Neuron (in vitro differentiated cells): ENCODE results near the gene UNCX.

Source experiments
- H2AFZ ChIP-seq: one replicate; pipeline ENCODE4 v1.6.1; 2013; ENCODE audit warnings: low read depth, mild to moderate bottlenecking, inconsistent platforms, low read length, moderate library complexity
- H3K27me3 ChIP-seq: one replicate; pipeline ENCODE4 v1.6.1; 2013; ENCODE audit warnings: low read length; ENCODE audit not compliant: insufficient read depth
- H3K36me3 ChIP-seq: one replicate; pipeline ENCODE4 v1.6.1; 2013; ENCODE audit warnings: low read length; ENCODE audit not compliant: insufficient read depth
- H3K4me1 ChIP-seq: one replicate; pipeline ENCODE4 v1.6.1; 2013; ENCODE audit warnings: low read length; ENCODE audit not compliant: insufficient read depth
- H3K4me3 ChIP-seq: 2 replicates; pipeline ENCODE4 v1.5.1; 2013; ENCODE audit warnings: mild to moderate bottlenecking, low read length, moderate library complexity
- H3K9me3 ChIP-seq: one replicate; pipeline ENCODE4 v1.6.1; 2013; ENCODE audit warnings: low read length

The UNCX gene

GRCh38 chr7:1238931-1239802, 6.5 kb downstream of the UNCX start:
- Histone ChIP-seq H2AFZ (no peak overlapping the region), H3K9me3 (no peaks in the 10 kb centered on the region), H3K4me1 (no peaks in the 10 kb centered on the region), H3K27me3 (peaks cover 93% of the 10 kb centered on the region), H3K36me3 (no peaks in the 10 kb centered on the region), H3K4me3 (no peak overlapping the region)

- no peak overlapping the region for H3K4me3 ChIP-seq
- H3K4me1 ChIP-seq: no peaks in the 10 kb centered on the region
- H2AFZ ChIP-seq: no peak overlapping the region
- H3K27me3 ChIP-seq: peaks cover 93% of the 10 kb centered on the region
- no peaks in the 10 kb centered on the region for H3K36me3 ChIP-seq
- H3K9me3 ChIP-seq: no peaks in the 10 kb centered on the region
These were observed 7.3 kb downstream of the UNCX start for GRCh38 chr7:1239803-1240516.

DNA sequence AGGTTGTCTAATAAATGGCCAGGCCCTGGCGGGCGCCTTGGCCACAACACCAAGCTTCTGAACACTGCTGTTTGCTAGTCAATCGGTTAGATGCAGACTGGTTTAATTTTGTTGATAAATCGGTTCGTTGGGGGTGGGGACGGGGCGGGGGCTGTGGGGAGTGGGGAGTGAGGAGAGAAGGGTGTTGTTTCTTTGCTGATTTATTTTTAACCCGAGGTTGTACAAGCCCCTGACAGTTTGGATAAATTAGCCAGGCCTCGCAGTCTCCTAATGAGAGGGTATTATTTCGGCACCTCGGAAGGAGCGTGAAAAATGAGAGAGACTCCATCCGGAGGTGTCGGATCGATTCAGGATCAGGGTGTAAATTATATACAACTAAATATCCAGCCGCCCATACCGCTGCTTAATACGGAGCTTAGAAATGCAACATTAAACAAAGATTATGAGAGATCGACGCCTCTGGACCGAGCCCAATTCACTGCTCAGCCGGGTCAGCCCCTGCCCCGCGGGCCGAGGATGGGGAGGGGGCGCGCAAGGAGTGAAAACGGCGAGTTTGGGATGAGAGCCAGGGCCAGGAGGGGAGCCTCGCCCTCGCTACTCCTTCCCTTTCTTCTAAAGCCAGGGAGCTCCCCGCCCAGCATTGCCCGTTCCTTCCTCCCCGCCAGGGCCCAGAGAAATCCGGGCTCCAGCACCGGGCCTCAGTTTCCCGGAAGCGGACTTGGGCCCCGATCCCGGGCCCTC, 8.0 kb downstream of the UNCX start:
- Histone ChIP-seq H3K9me3 (no peaks in the 10 kb centered on the region), H2AFZ (no peak overlapping the region), H3K36me3 (no peaks in the 10 kb centered on the region), H3K4me3 (no peak overlapping the region), H3K27me3 (peaks cover 93% of the 10 kb centered on the region), H3K4me1 (no peaks in the 10 kb centered on the region)

DNA sequence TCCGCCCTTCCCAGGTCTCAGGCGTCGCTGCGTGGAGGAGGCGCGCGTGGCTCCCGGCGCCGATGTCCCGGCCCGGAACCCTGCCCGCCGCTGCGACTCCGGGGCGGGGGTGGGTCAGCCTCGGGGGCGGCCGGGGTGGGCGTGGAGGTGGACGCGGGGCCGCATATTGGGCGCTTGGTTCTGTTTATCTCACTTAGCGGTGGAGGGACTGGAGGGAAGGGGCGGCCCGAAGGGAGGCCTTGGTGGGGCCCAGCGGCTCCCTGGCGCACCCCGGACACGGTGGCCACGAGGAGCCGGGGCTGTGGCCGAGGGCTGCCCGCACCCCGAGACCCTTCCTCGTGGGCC, 8.6 kb downstream of the UNCX start:
- Histone ChIP-seq H3K4me1 (no peaks in the 10 kb centered on the region), H3K27me3 (peaks cover 93% of the 10 kb centered on the region), H2AFZ (no peak overlapping the region), H3K36me3 (no peaks in the 10 kb centered on the region), H3K9me3 (no peaks in the 10 kb centered on the region), H3K4me3 (no peak overlapping the region)

DNA sequence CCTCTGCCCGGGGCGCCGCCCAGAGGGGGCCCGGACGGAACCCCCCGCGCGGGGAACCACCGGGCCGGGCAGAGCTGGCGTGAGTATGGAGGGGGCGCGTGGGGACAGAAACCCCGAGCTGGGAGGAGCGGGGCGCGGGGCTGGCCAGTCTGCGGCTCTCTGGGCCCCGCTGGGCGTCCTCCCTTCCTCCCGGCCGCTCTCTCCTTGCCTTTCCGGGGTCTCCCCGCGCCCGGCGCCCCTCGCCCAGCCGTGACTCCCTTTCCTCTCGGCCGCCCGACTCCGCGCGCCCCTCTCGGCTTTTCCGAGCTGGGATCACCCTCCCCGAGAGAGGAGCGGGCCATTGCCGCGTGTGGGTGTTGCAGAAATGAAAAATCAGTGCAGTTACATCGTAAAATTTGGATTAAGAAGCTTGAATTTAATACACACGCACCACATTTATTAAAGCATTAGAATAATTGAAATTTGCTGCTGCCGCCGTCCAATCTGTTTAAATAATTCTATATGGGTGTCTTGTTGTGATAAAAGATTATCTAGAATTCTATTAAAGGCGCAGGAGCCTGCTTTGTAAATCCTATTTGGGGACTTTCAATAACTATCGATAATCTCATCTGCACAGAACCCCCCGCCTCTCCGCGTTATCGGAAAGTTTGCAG, 9.1 kb downstream of the UNCX start:
- Histone ChIP-seq H3K4me1 (no peaks in the 10 kb centered on the region), H2AFZ (no peak overlapping the region), H3K27me3 (peaks cover 95% of the 10 kb centered on the region), H3K36me3 (no peaks in the 10 kb centered on the region), H3K9me3 (no peaks in the 10 kb centered on the region), H3K4me3 (no peak overlapping the region)

DNA sequence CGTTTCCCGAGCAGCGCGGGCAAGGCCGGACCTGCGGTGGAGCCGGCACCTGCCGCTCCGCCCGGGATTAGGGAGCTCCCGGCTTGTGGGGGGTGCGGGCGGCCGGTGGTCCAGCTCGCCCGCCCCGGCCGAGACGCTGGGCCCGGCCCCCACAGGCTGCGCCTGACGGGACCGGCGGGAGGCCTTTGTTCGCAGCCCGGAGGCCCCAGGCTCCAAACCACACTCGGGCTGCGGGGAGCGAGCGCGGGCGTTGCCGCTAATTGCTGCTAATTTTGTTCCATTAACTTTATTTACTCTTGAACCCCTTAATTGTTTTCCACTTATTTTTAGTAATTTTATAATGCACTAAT, 9.6 kb downstream of the UNCX start:
- H3K27me3 ChIP-seq: peaks cover 93% of the 10 kb centered on the region
- H3K9me3 ChIP-seq: no peaks in the 10 kb centered on the region
- H3K4me1 ChIP-seq: no peaks in the 10 kb centered on the region
- no peak overlapping the region for H3K4me3 ChIP-seq
- no peak overlapping the region for H2AFZ ChIP-seq
- H3K36me3 ChIP-seq: no peaks in the 10 kb centered on the region

DNA sequence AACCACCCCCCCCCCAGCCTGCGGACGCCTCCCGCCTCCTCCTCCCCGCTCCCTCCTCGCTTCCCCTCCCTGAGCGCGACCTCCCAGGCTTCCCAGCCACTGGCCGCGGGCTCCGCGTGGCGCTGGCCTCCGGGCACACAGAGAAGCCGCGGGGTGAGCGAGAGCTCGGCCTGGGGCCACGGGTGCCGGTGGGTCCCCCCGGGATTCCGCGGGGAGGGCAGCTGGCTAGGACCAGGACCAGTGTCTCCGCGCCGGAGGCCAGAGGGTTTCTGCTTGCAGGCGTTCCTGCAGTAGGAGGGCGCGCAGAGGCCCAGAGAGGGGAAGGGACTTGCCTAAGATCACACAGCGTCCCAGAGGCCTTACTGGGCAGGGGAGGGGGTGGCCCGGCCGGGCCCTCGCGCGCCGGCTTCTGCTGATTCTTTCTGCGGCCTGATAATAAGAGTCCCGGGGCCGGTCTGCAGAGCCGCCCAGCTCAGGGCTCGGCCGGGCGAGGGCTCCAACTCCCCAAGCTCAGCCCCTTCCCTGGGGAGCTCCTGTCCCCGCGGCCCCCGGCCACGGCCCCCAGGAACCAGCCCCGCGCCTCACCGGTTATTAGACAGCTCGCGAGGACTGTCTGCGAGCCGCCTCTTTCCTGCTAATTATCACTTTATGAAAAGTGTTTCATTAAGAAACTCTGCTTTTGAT, 10.1 kb downstream of the UNCX start:
- Histone ChIP-seq H3K9me3 (no peaks in the 10 kb centered on the region), H3K36me3 (no peaks in the 10 kb centered on the region), H3K4me1 (peaks cover 3% of the 10 kb centered on the region), H3K4me3 (no peak overlapping the region), H2AFZ (no peak overlapping the region), H3K27me3 (peaks cover 93% of the 10 kb centered on the region)

GRCh38 chr7:1243290-1243963, 10.8 kb downstream of the UNCX start:
- no peak overlapping the region for H3K4me3 ChIP-seq

DNA sequence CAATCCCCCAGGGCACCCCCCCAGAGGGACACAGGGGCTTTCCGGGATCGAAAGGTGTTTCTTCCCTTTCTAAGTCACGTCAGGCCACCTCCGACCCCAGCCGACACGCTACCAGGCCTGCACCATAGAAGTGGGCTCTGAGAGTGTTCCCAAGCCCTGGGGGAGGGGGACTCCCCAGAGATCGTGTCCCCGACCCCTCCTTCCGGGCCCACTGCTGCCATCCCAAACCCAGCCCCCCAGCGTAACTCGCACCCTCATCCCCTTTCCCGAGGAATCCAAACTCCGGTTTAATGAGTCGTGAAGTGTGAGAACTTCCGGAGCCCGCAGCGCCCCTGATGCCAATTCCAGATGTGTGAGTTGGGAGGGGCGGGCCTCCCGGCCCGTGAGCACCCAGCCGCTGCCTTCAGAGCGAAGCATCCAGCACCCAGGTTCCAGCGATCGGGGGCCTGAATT, 11.3 kb downstream of the UNCX start:
- H2AFZ ChIP-seq: no peak overlapping the region
- H3K4me1 ChIP-seq: peaks cover 13% of the 10 kb centered on the region
- H3K36me3 ChIP-seq: no peaks in the 10 kb centered on the region
- H3K4me3 ChIP-seq: no peak overlapping the region
- H3K27me3 ChIP-seq: peaks cover 92% of the 10 kb centered on the region
- H3K9me3 ChIP-seq: no peaks in the 10 kb centered on the region

More at GRCh38 chr7:1243290-1243963, 10.8 kb downstream of the UNCX start:
- Histone ChIP-seq H3K4me1 (peaks cover 7% of the 10 kb centered on the region), H3K36me3 (no peaks in the 10 kb centered on the region), H2AFZ (no peak overlapping the region), H3K27me3 (peaks cover 92% of the 10 kb centered on the region), H3K9me3 (no peaks in the 10 kb centered on the region)

DNA sequence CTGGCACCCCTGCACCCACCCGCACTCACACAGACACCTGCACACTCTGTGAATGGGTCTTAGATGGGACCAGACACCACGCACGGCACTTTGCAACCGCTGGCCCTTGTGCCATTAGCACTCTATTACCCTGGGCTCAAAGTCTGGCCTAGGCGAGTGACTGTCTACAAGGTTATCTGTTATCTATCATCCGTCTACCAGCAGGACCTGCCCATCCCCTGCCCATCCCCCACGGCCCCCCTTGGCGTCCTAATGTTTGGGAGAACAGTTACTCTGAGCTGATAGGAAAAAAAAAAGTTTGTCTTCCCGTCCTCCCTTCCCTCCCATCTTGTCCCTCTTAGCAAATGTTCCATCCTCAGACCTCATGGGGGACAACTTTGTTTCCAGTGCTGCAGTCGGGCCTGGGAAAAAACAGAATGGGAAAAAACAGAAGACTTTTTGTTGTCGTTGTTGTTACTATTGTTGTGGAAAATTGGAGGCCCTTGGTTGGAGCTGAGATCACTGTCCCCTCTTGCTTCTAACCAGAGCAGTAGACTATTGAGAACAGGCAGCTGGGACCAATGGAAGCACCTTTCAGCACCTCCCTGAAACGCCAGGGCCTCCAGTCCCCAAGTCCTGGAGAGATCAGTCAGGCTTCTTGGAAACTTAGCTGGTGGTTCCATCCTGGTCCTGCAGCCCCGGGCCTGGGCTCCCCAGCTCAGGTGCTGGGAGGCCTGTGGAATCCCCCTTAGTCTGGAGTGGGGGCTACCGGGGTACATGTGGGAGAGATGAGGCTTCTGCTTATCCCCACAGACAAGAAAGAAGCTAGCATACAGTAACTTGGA, 12.2 kb downstream of the UNCX start:
- H3K27me3 ChIP-seq: peaks cover 91% of the 10 kb centered on the region
- no peak overlapping the region for H3K4me3 ChIP-seq
- no peak overlapping the region for H2AFZ ChIP-seq
- no peaks in the 10 kb centered on the region for H3K36me3 ChIP-seq
- H3K9me3 ChIP-seq: no peaks in the 10 kb centered on the region
- H3K4me1 ChIP-seq: peaks cover 13% of the 10 kb centered on the region

DNA sequence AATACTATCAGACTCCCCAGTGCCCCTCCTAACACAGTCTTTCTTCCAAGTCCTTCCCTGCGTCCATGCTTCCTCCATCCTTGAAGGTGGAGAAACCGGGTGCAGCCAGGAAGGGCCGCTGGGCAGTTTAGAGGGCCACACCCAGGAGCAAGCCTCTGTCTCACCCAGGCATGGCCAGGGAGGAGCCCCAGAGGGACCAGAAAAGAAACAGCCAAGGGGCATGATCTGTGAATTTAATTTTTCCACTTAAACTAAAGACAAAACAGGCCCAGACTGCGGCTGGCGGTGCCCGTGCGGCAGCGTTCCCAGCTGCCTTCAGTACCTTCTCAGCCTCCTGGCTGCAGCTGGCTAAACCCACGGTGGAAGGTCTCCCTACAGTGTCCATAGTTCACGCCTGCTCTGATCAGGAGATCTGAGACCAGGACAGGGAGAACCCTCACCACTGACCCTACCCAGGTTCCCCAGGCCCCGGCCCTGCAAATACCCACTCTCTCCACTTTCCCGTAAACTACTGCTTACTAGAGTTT, 12.9 kb downstream of the UNCX start:
- no peak overlapping the region for H2AFZ ChIP-seq
- H3K9me3 ChIP-seq: no peaks in the 10 kb centered on the region
- H3K4me3 ChIP-seq: no peak overlapping the region
- no peaks in the 10 kb centered on the region for H3K36me3 ChIP-seq
- H3K4me1 ChIP-seq: peaks cover 13% of the 10 kb centered on the region
- H3K27me3 ChIP-seq: peaks cover 92% of the 10 kb centered on the region
